ENCODE measurements around the gene MATN3.
A peak's percentile ranks its signal among the peaks of the same experiment; 100 is the strongest.

The MATN3 gene

GRCh38 chr2:20011276-20012031 lies 1.0 kb downstream of the MATN3 start:
- Mint-ChIP-seq H3K9me3 (no peaks in the 10 kb centered on the region), H3K4me3 (peak overlapping the region; percentile 65), H3K36me3 (ENCODE audit: insufficient read depth) (no peaks in the 10 kb centered on the region), H3K4me1 (peaks cover 6% of the 10 kb centered on the region), H3K27me3 (peaks cover 78% of the 10 kb centered on the region), H3K27ac (ENCODE audit: low read depth) (no peak overlapping the region)
- ATAC-seq (replicated peaks; ENCODE audit: extremely low read depth, poor library complexity, severe bottlenecking) (no peak), DNase-seq (ENCODE audit: low spot score in 2 of 2) (no peak)

- H3K27me3 Mint-ChIP-seq = peaks cover 78% of the 10 kb centered on the region
- ATAC-seq (replicated peaks; ENCODE audit: extremely low read depth, poor library complexity, severe bottlenecking) (no peak), DNase-seq (ENCODE audit: low spot score in 2 of 2) (no peak)
- peaks cover 6% of the 10 kb centered on the region for H3K4me1 Mint-ChIP-seq
- H3K27ac Mint-ChIP-seq (ENCODE audit: low read depth) = no peak overlapping the region
- peaks cover 2% of the 10 kb centered on the region for H3K36me3 Mint-ChIP-seq (ENCODE audit: insufficient read depth)
- H3K4me3 Mint-ChIP-seq = no peak overlapping the region
- no peaks in the 10 kb centered on the region for H3K9me3 Mint-ChIP-seq
These were observed 3.8 kb downstream of the MATN3 start for GRCh38 chr2:20008703-20009102.

DNA sequence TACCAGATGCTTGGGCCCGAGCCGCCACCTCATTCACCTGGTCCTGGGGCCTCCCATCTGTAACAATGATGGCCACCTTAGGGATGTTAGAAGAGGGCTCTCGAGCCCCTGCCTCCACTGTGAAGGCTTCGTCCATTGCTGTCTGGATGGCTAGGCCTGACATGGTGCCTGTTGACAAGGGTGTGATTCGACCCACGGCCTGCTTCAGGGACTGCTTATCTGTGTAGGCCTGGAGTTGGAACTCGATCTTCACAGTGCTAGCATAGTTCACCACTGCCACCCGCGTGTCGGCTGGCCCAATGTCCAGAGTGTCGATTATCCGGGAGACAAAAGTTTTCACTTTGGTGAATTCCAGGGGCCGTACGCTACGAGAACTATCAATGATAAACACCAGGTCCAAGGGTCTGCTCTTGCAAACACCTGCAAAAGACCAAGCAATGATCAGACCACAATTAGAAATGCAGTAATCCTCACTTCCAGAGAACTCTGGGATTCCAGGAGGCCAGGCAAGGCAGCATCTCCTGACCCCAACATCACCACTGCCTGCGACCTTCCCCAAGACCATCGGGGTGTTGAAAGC lies 6.5 kb downstream of the MATN3 start:
- Mint-ChIP-seq H3K9me3 (no peaks in the 10 kb centered on the region), H3K27me3 (peaks cover 80% of the 10 kb centered on the region), H3K4me1 (no peaks in the 10 kb centered on the region)

DNA sequence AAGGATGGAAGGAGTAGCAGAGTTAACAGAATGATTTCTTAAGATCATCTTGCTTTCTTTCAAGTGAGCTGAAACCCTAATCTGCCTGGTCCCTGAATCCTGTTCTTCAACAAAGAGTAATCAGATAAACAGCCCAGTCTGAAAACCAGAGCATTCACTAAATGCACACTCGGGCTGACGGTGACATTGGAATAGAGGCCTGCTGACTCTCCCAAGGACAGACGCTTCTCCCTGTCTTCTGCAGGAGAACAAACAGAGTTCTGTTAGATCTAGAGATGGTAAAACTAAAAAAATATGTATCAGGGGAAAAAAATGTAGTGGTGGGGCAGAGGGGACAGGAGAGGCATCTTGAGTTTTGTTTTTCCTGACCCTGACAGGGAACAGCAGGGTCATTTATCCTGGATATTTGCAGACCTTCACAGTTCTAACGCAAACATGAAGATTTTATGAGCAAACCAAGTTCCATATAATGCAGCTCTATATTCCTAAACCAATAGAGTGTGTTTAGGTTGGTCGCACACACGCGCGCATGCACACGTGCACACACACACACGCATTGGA lies 7.3 kb downstream of the MATN3 start:
- no peak for ATAC-seq (replicated peaks; ENCODE audit: extremely low read depth, poor library complexity, severe bottlenecking)
- Mint-ChIP-seq H3K27me3 (peaks cover 80% of the 10 kb centered on the region), H3K4me1 (no peaks in the 10 kb centered on the region), H3K9me3 (no peaks in the 10 kb centered on the region), H3K36me3 (ENCODE audit: insufficient read depth) (peaks cover 2% of the 10 kb centered on the region), H3K27ac (ENCODE audit: low read depth) (no peak overlapping the region), H3K4me3 (no peak overlapping the region)
- no peak for DNase-seq (ENCODE audit: low spot score in 2 of 2)

More for the DNA sequence above, 6.5 kb downstream of the MATN3 start:
- DNase-seq (ENCODE audit: low spot score in 2 of 2) (no peak), ATAC-seq (replicated peaks; ENCODE audit: extremely low read depth, poor library complexity, severe bottlenecking) (no peak)
- no peak overlapping the region for H3K27ac Mint-ChIP-seq (ENCODE audit: low read depth)
- H3K36me3 Mint-ChIP-seq (ENCODE audit: insufficient read depth) = peaks cover 2% of the 10 kb centered on the region
- H3K4me3 Mint-ChIP-seq = no peak overlapping the region

GRCh38 chr2:20001361-20001863 lies 11.1 kb downstream of the MATN3 start:
- ATAC-seq (replicated peaks; ENCODE audit: extremely low read depth, poor library complexity, severe bottlenecking) (no peak), DNase-seq (ENCODE audit: low spot score in 2 of 2) (no peak)
- peaks cover 2% of the 10 kb centered on the region for H3K36me3 Mint-ChIP-seq (ENCODE audit: insufficient read depth)
- peaks cover 64% of the 10 kb centered on the region for H3K27me3 Mint-ChIP-seq
- no peaks in the 10 kb centered on the region for H3K4me1 Mint-ChIP-seq
- no peak overlapping the region for H3K27ac Mint-ChIP-seq (ENCODE audit: low read depth)
- H3K4me3 Mint-ChIP-seq = no peak overlapping the region
- no peaks in the 10 kb centered on the region for H3K9me3 Mint-ChIP-seq

- H3K9me3 Mint-ChIP-seq = no peaks in the 10 kb centered on the region
- peaks cover 18% of the 10 kb centered on the region for H3K4me1 Mint-ChIP-seq
- no peak overlapping the region for H3K27ac Mint-ChIP-seq (ENCODE audit: low read depth)
- H3K27me3 Mint-ChIP-seq = peaks cover 47% of the 10 kb centered on the region
- no peak for ATAC-seq (replicated peaks; ENCODE audit: extremely low read depth, poor library complexity, severe bottlenecking)
- H3K36me3 Mint-ChIP-seq (ENCODE audit: insufficient read depth) = peaks cover 16% of the 10 kb centered on the region
- H3K4me3 Mint-ChIP-seq = no peak overlapping the region
- no peak for DNase-seq (ENCODE audit: low spot score in 2 of 2)
These were observed 18.7 kb downstream of the MATN3 start for GRCh38 chr2:19993731-19994130.

DNA sequence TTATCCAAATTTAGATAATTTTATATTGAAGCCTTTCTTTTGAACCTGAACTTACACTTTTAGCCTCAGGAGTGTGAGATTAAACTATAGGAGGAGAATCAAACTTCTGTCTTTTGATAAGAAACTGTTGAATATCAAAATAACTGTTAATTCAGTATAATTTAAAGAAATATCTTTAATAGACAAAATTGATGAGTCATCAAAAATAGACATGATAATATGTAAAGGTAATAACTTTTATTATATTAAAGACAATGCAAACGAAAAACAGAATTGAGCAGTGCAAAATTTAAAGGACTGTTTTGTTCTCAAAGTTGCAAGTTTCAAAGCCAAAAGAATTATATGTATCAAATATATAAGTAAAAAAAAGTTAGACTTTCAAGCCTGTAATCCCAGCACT lies 20.6 kb downstream of the MATN3 start:
- Mint-ChIP-seq H3K4me1 (peaks cover 23% of the 10 kb centered on the region), H3K4me3 (no peak overlapping the region), H3K27ac (ENCODE audit: low read depth) (no peak overlapping the region), H3K27me3 (peaks cover 47% of the 10 kb centered on the region), H3K36me3 (ENCODE audit: insufficient read depth) (peaks cover 16% of the 10 kb centered on the region), H3K9me3 (no peaks in the 10 kb centered on the region)
- ATAC-seq (replicated peaks; ENCODE audit: extremely low read depth, poor library complexity, severe bottlenecking) = no peak
- DNase-seq (ENCODE audit: low spot score in 2 of 2) = no peak

- Mint-ChIP-seq H3K27me3 (peaks cover 33% of the 10 kb centered on the region), H3K27ac (ENCODE audit: low read depth) (peak overlapping the region; percentile 90), H3K4me1 (peaks cover 23% of the 10 kb centered on the region), H3K9me3 (no peaks in the 10 kb centered on the region), H3K36me3 (ENCODE audit: insufficient read depth) (peaks cover 16% of the 10 kb centered on the region), H3K4me3 (peak overlapping the region; percentile 90)
- ATAC-seq (replicated peaks; ENCODE audit: extremely low read depth, poor library complexity, severe bottlenecking) = no peak
- no peak for DNase-seq (ENCODE audit: low spot score in 2 of 2)
These were observed 22.1 kb downstream of the MATN3 start for GRCh38 chr2:19990416-19990728.

GRCh38 chr2:19989667-19990415 lies 22.6 kb downstream of the MATN3 start, which contains the start of gene WDR35:
TSS of gene WDR35 (minus strand) at chr2:19990105. CDS start at chr2:19990015, 90 bp downstream.
- DNase-seq (ENCODE audit: low spot score in 2 of 2) = peak; percentile 82 to 85
- Mint-ChIP-seq H3K4me1 (peaks cover 23% of the 10 kb centered on the region), H3K9me3 (no peaks in the 10 kb centered on the region), H3K27ac (ENCODE audit: low read depth) (peak within 1 kb of the TSS; percentile 90), H3K27me3 (peaks cover 33% of the 10 kb centered on the region), H3K4me3 (peak within 1 kb of the TSS; percentile 90), H3K36me3 (ENCODE audit: insufficient read depth) (peaks cover 18% of the 10 kb centered on the region)
- peak; percentile 90 for ATAC-seq (replicated peaks; ENCODE audit: extremely low read depth, poor library complexity, severe bottlenecking)

- DNase-seq (ENCODE audit: low spot score in 2 of 2) = no peak
- ATAC-seq (replicated peaks; ENCODE audit: extremely low read depth, poor library complexity, severe bottlenecking) = no peak
- Mint-ChIP-seq H3K36me3 (ENCODE audit: insufficient read depth) (peaks cover 18% of the 10 kb centered on the region), H3K27ac (ENCODE audit: low read depth) (peak overlapping the region; percentile 90), H3K4me1 (peaks cover 23% of the 10 kb centered on the region), H3K27me3 (peaks cover 28% of the 10 kb centered on the region), H3K4me3 (peak overlapping the region; percentile 90), H3K9me3 (no peaks in the 10 kb centered on the region)
These were observed 23.2 kb downstream of the MATN3 start for GRCh38 chr2:19989342-19989666.

GRCh38 chr2:19988600-19988999 lies 23.9 kb downstream of the MATN3 start:
- DNase-seq (ENCODE audit: low spot score in 2 of 2) = no peak
- peak overlapping the region; percentile 90 for H3K27ac Mint-ChIP-seq (ENCODE audit: low read depth)
- no peak for ATAC-seq (replicated peaks; ENCODE audit: extremely low read depth, poor library complexity, severe bottlenecking)
- H3K9me3 Mint-ChIP-seq = no peaks in the 10 kb centered on the region
- peaks cover 21% of the 10 kb centered on the region for H3K27me3 Mint-ChIP-seq
- H3K4me1 Mint-ChIP-seq = peaks cover 23% of the 10 kb centered on the region
- H3K36me3 Mint-ChIP-seq (ENCODE audit: insufficient read depth) = peaks cover 19% of the 10 kb centered on the region
- H3K4me3 Mint-ChIP-seq = peak overlapping the region; percentile 90

DNA sequence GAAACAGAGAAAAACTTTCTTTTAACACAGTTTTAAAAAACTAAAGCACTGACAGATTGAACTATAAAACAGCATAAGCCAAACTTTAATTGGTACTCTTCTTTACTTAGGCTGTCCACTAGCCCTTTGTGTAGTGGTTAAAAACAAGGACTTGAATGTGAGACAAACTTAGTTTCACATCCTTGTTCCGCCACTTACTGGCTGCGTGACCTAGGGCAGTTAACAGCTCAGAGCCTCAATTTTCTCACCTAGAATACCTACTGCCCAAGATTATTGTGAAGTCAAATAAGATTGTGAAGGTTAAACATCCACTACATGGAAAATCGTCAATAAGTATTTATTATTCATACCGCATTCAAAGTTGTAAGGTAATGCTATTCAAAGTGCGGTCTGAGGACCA lies 24.5 kb downstream of the MATN3 start:
- ATAC-seq (replicated peaks; ENCODE audit: extremely low read depth, poor library complexity, severe bottlenecking) (no peak), DNase-seq (ENCODE audit: low spot score in 2 of 2) (no peak)
- Mint-ChIP-seq H3K36me3 (ENCODE audit: insufficient read depth) (peaks cover 19% of the 10 kb centered on the region), H3K9me3 (no peaks in the 10 kb centered on the region), H3K27ac (ENCODE audit: low read depth) (no peak overlapping the region), H3K4me1 (peaks cover 23% of the 10 kb centered on the region), H3K27me3 (peaks cover 15% of the 10 kb centered on the region), H3K4me3 (peak overlapping the region; percentile 90)
